Medulla oblongata (tissue), 1 donor: Measurements from ENCODE around the gene ECHS1.
"Not testable (repeated sequence)": the region's sequence is repeated elsewhere in the genome, so short reads cannot be mapped to it uniquely, and the experiment has no call there.

Experiments used
- DNase-seq: peaks from one replicate; pipeline ENCODE4 v3.0.0-alpha.2; 2015; ENCODE audit errors: extremely low spot score

The ECHS1 gene

DNA sequence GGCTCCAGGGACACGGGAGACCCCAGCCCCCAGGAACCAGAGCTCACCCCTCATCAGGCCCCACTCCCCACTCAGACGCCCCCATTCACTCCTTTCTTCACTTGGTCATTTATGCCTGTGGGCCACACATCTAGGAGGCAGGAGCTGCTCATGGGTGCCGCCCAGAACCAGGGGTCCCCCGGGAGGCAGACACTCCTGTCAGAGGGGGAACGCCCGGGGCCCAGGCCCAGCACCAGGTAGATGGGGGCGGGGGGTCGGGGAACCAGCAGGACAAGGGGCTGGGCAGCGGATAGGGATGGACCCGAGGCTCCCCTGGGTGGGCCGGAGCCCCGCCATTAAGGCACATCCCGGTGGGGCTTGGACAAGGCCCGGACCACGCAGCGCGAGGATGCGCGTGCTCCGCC is 48.3 kb downstream of the ECHS1 start:
- DNase-seq: no peak

DNA sequence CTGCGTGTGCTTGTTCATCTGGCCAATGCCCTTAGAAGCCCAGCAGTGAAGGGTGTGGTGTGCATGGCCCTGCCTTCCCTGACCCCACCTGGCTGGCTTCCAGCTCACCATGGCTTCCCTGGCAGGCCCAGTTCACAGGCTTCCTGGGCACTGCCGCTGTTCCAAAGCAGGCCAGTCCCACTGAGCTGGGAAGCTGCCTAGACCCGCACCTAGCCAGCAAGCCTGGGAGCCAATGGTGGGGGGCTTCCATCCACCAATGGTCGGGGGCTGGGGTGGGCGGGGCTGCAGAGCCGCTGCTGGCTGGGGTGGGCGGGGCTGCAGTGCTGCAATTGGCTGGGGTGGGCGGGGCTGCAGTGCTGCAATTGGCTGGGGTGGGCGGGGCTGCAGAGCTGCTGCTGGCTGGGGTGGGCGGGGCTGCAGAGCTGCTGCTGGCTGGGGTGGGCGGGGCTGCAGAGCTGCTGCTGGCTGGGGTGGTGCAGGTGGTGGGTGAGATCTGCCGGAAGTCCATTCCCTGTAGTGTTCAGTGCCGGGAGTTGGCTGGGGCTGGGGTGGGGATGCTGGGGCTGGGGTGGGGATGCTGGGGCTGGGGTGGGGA is 48.9 kb downstream of the ECHS1 start:
- no peak for DNase-seq

DNA sequence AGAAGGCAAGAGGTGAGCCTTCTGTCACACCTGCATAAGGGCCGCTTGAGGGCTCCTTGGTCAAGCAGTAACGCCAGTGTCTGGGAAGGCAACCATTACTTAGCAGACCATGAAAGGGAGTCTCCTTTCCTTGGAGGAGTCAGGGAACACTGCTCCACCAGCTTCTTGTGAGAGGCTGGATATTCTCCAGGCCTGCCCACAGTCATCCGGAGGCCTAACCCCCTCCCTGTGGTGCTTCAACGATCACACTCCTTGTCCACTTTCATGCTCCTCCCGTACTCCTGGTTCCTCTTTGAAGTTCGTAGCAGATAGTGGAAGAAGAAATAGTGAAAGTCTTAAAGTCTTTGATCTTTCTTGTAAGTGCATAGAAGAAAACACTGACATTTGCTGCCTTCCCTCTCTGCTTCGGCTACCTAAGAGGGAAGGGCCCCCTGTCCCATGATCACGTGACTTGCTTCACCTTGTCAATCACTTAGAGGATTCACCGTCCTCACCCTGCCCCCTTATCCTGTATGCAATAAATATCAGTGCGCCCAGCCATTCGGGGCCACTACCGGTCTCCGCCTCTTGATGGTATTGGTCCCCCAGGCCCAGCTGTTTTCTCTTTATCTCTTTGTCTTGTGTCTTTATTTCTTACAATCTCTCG is 51.0 kb downstream of the ECHS1 start:
- not testable (repeated sequence) for DNase-seq

- not testable (repeated sequence) for DNase-seq
Measured at GRCh38 chr10:133320852-133321422, 52.2 kb downstream of the ECHS1 start.

- DNase-seq: peak; percentile 55
Measured at GRCh38 chr10:133318494-133319127, 54.5 kb downstream of the ECHS1 start.

GRCh38 chr10:133316732-133317131 is 56.4 kb downstream of the ECHS1 start:
- no peak for DNase-seq

- DNase-seq: no peak
Measured at GRCh38 chr10:133316266-133316665, 56.9 kb downstream of the ECHS1 start.

DNA sequence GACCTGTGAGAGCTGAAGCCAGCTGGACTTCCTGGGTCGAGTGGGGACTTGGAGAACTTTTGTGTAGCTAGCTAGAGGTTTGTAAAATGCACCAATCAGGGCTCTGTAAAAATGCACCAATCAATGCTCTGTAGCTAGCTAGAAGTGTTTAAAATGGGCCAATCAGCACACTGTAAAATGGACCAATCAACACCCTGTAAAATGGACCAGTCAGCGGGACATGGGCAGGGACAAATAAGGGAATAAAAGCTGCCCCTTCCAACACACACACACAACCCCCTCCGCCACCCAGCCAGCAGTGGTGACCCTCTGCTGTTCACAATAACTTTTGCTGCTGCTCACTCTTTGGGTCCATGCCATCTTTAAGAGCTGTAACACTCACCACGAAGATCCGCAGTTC is 57.3 kb downstream of the ECHS1 start:
- no peak for DNase-seq

DNA sequence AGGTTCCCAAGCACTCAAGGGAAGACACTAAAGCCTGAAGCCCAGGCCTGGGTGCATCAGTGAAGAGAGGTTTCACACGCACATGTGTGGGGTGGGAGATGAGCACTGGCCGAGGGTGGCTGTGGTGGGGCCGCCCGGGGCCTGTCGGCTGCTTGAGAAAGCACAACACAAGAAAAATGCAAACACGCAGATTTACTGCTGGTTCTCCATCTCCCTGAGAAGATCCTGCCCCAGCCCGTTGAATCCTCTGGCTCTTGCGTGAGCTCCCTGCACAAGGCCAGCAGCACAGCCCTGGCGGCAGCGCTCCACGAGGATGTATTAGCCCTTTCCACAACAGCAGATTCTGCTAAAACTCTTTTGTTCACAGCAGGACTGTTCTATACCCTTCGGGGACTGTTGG is 58.2 kb downstream of the ECHS1 start:
- no peak for DNase-seq

DNA sequence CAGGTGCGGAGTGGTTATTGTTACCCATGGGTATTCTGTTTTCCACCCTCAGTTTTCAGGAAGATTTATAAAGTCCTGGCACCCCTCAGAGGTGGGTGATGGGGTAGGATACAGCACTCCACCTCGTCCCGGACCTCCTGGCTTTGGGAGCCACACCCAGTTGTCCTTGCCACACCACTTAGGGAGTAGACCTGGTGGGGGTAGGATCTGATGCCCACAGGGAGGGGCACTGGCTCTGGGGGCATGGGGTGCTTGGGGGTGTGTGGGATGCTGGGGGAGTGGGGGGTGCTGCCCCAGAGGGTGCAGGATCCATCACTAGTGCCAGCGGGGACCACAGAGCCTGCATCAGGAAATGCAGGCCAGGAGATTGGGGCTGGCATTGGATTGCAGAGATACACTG is 60.0 kb downstream of the ECHS1 start:
- DNase-seq: no peak

DNA sequence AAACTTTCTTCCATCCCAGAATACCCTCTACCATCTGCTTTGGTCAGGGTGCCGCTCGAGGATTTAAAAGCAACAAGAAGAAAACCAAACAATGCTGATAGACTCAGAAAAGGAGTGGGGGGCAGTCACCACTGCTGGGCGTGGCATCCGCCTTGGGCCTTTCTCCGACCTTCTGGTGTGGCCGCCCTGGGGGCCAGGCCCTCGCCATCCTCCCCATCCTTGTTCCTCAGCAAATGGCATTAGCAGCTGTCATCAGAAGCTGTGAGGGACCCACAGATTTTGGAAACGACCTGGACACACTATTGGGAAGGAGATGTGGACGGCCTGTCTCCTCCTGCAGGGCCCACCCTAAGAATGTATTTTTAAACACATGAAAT is 60.4 kb downstream of the ECHS1 start:
- DNase-seq: no peak
